BE2C (cell line): ENCODE measurements around the gene TUBAL3. TPM values are rescaled to one million over a fixed set of nuclear protein-coding genes. Genes with fewer than 3 reads are reported as not detected.

Experiments used
- DNase-seq: peaks from one replicate; pipeline ENCODE4 v3.0.0-alpha.2; 2020
- H3K27me3 ChIP-seq: fragments of 250-450 bp; sonication (Bioruptor Pico); 2 replicates; pipeline ENCODE4 v1.5.1; 2020; ENCODE audit warnings: mild to moderate bottlenecking
- H3K36me3 ChIP-seq: fragments of 250-450 bp; sonication (Bioruptor Pico); 2 replicates; pipeline ENCODE4 v1.5.1; 2020; ENCODE audit warnings: mild to moderate bottlenecking
- H3K4me1 ChIP-seq: fragments of 250-450 bp; sonication (Bioruptor Pico); 2 replicates; pipeline ENCODE4 v1.5.1; 2020
- H3K4me3 ChIP-seq: 2 replicates; pipeline ENCODE4 v1.5.1; 2011; ENCODE audit warnings: low read depth, low read length
- H3K9me3 ChIP-seq: fragments of 250-450 bp; sonication (Bioruptor Pico); 2 replicates; pipeline ENCODE4 v1.5.1; 2020
- CTCF ChIP-seq: IDR thresholded peaks from 2 replicates; pipeline ENCODE4 v1.5.1; 2012; ENCODE audit warnings: mild to moderate bottlenecking, low read depth, low read length
- polyA plus RNA-seq: library from polyadenylated mRNA; unstranded; fragments of >200 nt; gene quantifications from one replicate; pipeline ENCODE4 v1.2.1, GENCODE V29; 2012; ENCODE audit warnings: low read depth, missing spikeins; ENCODE audit not compliant: insufficient read length, insufficient read depth

The TUBAL3 gene
- polyA plus RNA-seq = not detected

GRCh38 chr10:5404208-5405041, at the start of gene TUBAL3:
Gene TUBAL3 (minus strand): TSS chr10:5404828. CDS start chr10:5404792, 36 bp downstream.
- H3K9me3 ChIP-seq = no peaks in the 10 kb centered on the region
- H3K36me3 ChIP-seq = no peaks in the 10 kb centered on the region
- TF ChIP-seq CTCF = no peak
- no peak for DNase-seq
- no peaks in the 10 kb centered on the region for H3K27me3 ChIP-seq
- H3K4me1 ChIP-seq = no peaks in the 10 kb centered on the region
- no peak within 1 kb of the TSS for H3K4me3 ChIP-seq

GRCh38 chr10:5453749-5454489, 49.3 kb upstream of the TUBAL3 start:
- H3K36me3 ChIP-seq = peaks cover 53% of the 10 kb centered on the region

GRCh38 chr10:5450605-5451384, 46.2 kb upstream of the TUBAL3 start:
- TF ChIP-seq CTCF = no peak

More at GRCh38 chr10:5453749-5454489, 49.3 kb upstream of the TUBAL3 start:
- no peaks in the 10 kb centered on the region for H3K4me1 ChIP-seq
- no peak for TF ChIP-seq CTCF
- no peaks in the 10 kb centered on the region for H3K27me3 ChIP-seq
- no peaks in the 10 kb centered on the region for H3K9me3 ChIP-seq
- no peak for DNase-seq
- no peak overlapping the region for H3K4me3 ChIP-seq

GRCh38 chr10:5449823-5450222, 45.2 kb upstream of the TUBAL3 start:
- TF ChIP-seq CTCF = no peak
- H3K27me3 ChIP-seq = no peaks in the 10 kb centered on the region; the same call in 1 of the 2 replicates
- H3K4me1 ChIP-seq = peaks cover 7% of the 10 kb centered on the region
- no peak overlapping the region for H3K4me3 ChIP-seq
- no peak for DNase-seq
- no peaks in the 10 kb centered on the region for H3K9me3 ChIP-seq
- H3K36me3 ChIP-seq = peaks cover 27% of the 10 kb centered on the region

More at GRCh38 chr10:5450605-5451384, 46.2 kb upstream of the TUBAL3 start:
- H3K4me3 ChIP-seq = no peak overlapping the region
- peaks cover 7% of the 10 kb centered on the region for H3K4me1 ChIP-seq
- H3K27me3 ChIP-seq = no peaks in the 10 kb centered on the region; the same call in 1 of the 2 replicates
- no peak for DNase-seq
- H3K9me3 ChIP-seq = no peaks in the 10 kb centered on the region
- peaks cover 36% of the 10 kb centered on the region for H3K36me3 ChIP-seq

GRCh38 chr10:5449227-5449626, 44.6 kb upstream of the TUBAL3 start:
- Histone ChIP-seq H3K36me3 (peaks cover 21% of the 10 kb centered on the region), H3K4me3 (no peak overlapping the region), H3K27me3 (no peaks in the 10 kb centered on the region; the same call in 1 of the 2 replicates), H3K9me3 (no peaks in the 10 kb centered on the region), H3K4me1 (peaks cover 7% of the 10 kb centered on the region)
- TF ChIP-seq CTCF = no peak
- DNase-seq = no peak
